ENCODE data around the gene ARHGAP15. TPM values are rescaled to one million over a fixed set of nuclear protein-coding genes. Genes with fewer than 3 reads are reported as not detected.
A peak's percentile ranks its signal among the peaks of the same experiment; 100 is the strongest.

Gene ARHGAP15
- total RNA-seq, 1 donor from 2014 or later: 5.4 TPM

DNA sequence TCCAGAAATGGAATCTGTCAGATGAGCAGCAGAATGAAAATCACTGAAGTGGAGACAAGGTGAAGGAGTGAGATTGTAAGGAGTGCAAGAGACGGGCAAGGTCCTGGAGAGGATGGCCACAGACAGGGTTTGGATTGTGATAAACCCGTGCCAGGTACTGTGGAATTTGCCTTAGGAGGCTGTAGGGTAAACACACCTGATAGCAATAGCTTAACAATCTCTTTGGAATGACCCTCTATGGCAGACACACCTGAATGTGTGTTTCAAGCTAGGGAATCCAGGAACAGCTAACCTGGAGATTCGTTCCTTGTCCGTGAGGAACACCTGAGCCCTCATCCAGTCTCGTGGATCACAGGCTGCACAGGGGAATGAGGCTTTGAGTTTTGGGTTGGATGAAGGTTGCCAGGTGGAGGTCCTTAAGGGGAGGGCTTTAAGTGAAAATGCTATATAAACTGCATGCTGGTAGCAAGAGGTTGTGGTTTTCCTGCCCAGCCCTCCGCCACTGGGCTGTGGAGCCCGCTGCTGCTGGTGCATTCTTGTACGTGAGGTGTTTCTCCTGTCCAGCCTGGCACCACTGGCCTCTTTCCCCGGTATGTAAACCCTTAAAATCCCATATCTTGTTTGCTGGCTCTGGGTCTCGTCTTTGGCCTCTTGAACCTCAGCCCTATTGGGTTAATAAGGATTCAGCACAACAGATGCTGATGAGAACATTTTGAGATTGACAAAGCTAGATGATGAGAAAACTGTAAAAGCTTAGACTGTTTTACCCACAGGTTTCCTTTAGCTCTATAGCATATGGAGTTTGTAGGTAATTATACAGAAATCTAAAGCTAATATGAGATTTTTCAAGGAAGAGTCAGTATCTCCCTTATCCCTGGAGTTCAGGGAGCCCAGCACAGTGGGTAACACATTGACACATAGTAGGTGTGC is 117.9 kb downstream of the ARHGAP15 start:
- DNase-seq: peak; percentile 37
- ATAC-seq (ENCODE audit: poor library complexity): no peak
- intact Hi-C loops (cut with DNase I): no loop called here

GRCh38 chr2:143248631-143249030 is 119.4 kb downstream of the ARHGAP15 start:
- ATAC-seq (ENCODE audit: poor library complexity) (no peak), DNase-seq (no peak)
- intact Hi-C loops (cut with DNase I): no loop called here

- ATAC-seq (ENCODE audit: poor library complexity) (no peak), DNase-seq (no peak)
- intact Hi-C loops (cut with DNase I): loop anchor here (10.0 kb wide), 1 partner anchor 217 kb away; no protein-coding TSS in a partner anchor
Observed at GRCh38 chr2:143251681-143252080, 122.5 kb downstream of the ARHGAP15 start.

- intact Hi-C loops (cut with DNase I): loop anchor here (10.0 kb wide), 1 partner anchor 218 kb away; no protein-coding TSS in a partner anchor
- DNase-seq (no peak), ATAC-seq (ENCODE audit: poor library complexity) (no peak)
Observed at GRCh38 chr2:143252138-143252907, 123.1 kb downstream of the ARHGAP15 start.

GRCh38 chr2:143254110-143254509 is 124.9 kb downstream of the ARHGAP15 start:
- intact Hi-C loops (cut with DNase I): loop anchor here (10.0 kb wide), 1 partner anchor 219 kb away; no protein-coding TSS in a partner anchor
- DNase-seq (no peak), ATAC-seq (ENCODE audit: poor library complexity) (no peak)

- ATAC-seq (ENCODE audit: poor library complexity): no peak
- DNase-seq: no peak
- intact Hi-C loops (cut with DNase I): loop anchor here (10.0 kb wide), 1 partner anchor 220 kb away; no protein-coding TSS in a partner anchor
Observed at GRCh38 chr2:143255086-143255485, 125.9 kb downstream of the ARHGAP15 start.

DNA sequence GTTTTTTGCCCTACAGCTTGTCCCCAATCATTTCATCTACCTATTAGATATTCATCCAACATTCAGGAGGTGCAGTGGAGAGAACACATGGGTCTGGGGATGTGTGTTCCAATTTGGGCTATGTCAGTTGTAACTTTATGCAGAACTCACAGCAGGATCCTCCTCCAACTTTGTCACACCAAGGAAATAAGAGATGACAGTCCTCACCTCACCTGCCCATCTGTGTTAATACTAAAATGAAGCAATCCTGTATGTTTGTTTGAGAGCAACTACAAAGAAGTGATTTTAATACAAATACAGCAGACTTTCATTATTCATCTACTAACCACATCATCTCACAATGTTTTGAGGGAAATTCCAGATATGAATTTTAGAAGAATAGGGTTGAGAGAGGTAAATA is 126.7 kb downstream of the ARHGAP15 start:
- no peak for DNase-seq
- intact Hi-C loops (cut with DNase I): loop anchor here (10.0 kb wide), 1 partner anchor 221 kb away; no protein-coding TSS in a partner anchor
- ATAC-seq (ENCODE audit: poor library complexity): no peak

- DNase-seq: no peak
- intact Hi-C loops (cut with DNase I): loop anchor here (10.0 kb wide), 1 partner anchor 224 kb away; no protein-coding TSS in a partner anchor
- ATAC-seq (ENCODE audit: poor library complexity): no peak
Observed at GRCh38 chr2:143258126-143258892, 129.1 kb downstream of the ARHGAP15 start.

DNA sequence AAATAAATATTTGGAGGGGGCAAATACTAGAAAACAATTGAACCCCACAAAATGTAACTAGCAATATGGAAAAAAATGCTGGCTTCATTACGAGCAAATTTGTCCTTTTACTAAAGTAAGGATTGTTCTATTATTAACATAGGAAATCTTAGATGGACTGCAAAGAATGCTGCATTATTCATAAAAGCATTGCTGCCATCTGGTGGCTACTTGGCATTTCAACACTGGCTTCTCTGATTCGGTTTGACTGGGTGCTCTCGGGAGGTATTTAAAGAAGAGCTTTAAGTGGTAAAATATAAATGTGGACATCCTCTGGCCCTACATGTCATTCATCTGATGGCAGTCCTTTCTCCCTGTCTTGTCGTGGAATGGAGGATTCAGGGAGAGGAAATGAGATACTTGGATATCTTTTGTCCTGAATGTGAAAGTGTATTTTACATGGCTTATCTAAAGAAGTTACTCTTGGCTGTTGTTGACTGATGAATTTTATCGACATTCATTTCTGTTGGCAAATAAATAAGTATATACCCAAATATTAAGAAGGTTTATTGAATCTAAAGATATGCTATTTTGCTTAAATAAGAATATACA is 130.2 kb downstream of the ARHGAP15 start:
- intact Hi-C loops (cut with DNase I): loop anchor here (10.0 kb wide), 1 partner anchor 225 kb away; no protein-coding TSS in a partner anchor
- DNase-seq: peak; percentile 48
- ATAC-seq (ENCODE audit: poor library complexity): peak; percentile 76

- intact Hi-C loops (cut with DNase I): no loop called here
- ATAC-seq (ENCODE audit: poor library complexity) (no peak), DNase-seq (peak; percentile 38)
Observed at GRCh38 chr2:143261986-143262385, 132.8 kb downstream of the ARHGAP15 start.

DNA sequence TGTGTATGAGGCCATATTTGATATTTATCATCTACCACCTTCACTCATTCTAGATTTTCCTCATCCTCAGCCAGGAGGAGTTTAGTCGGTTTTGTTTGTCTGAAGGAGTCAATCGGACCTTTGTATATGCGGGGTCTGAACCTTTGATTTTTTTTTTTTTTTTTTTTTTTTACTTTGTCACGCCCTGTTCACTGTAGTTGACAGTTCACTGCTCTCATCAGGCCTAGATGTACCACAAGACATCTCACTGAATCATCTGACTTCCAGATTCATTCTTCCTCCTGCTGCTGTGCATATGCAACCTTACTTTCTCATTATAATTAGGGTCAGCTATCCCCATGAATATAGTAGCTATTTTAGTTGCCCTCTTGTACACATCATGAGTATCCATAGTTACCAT is 133.2 kb downstream of the ARHGAP15 start:
- no peak for ATAC-seq (ENCODE audit: poor library complexity)
- no peak for DNase-seq
- intact Hi-C loops (cut with DNase I): no loop called here

GRCh38 chr2:143263066-143263625 is 133.9 kb downstream of the ARHGAP15 start:
- intact Hi-C loops (cut with DNase I): no loop called here
- ATAC-seq (ENCODE audit: poor library complexity): no peak
- DNase-seq: no peak

DNA sequence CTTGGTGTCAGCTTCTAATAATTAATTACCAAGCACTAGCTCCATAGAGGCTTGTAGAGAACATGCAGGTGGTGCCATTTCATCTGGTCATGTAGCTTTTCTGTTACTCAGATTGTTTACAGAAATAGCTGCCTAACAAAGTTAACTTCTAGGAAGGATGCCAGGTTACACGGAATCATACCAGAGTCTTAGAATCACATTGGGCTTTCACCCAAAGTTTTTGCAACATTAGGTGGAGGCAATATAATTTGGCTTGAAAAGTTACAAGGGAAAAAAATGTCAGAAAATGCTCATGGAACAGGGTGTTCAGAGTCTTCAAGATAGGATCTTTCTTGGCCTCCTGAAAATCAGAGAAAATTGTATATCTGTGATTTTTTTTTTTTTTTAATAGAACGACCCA is 135.6 kb downstream of the ARHGAP15 start:
- no peak for DNase-seq
- peak; percentile 88 for ATAC-seq (ENCODE audit: poor library complexity)
- intact Hi-C loops (cut with DNase I): no loop called here

- DNase-seq (no peak), ATAC-seq (ENCODE audit: poor library complexity) (no peak)
- intact Hi-C loops (cut with DNase I): no loop called here
Observed at GRCh38 chr2:143279672-143280071, 150.5 kb downstream of the ARHGAP15 start.

DNA sequence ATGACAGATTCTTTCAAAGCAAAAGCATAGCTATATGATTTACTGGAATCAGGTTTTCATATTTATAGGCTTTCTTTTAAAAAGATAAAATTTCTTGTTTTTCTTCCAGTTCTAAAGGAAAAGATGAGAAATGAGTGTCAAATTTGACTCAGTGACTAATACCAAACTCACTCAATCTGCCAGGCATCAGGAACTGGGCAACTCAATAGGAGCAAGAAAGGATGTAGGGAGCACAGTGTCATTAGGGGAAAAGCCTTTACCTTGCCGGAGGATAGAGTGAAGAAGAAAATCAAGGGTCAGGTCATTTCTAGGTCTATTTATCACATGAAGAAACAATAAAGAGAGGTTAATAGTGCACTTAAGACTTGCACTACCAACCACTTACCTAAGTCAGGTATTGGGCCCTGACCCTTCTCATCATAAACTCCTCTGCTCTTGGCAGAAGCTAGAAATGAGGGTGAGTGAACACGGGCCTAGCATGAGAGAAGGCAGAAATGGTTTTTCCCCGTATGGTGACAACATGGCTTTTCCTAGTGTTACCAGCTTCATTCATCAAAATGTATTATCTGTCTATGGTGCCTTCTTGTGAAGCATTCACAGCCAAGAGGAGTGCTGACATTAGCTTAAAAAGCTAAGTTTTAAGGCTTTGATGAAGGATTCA is 151.0 kb downstream of the ARHGAP15 start:
- ATAC-seq (ENCODE audit: poor library complexity) (no peak), DNase-seq (no peak)
- intact Hi-C loops (cut with DNase I): no loop called here

DNA sequence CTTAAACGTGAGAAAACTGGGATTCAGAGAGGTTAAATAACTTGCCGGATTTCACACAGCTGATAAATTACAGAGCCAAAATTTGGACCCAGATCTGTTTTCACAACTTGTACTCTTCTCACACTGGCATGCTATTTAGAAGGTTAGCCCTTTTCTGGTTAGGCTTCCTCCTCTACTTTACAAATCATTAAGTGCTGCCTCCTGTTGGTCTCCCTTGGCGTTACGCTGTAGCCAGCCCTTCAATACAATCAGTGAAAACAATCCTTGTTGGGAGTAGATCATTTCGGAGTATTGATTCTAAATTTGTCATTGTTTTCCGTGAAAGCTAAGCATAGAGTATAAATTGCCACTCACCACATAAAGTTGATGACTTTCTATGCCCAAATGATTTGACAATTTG is 153.5 kb downstream of the ARHGAP15 start:
- intact Hi-C loops (cut with DNase I): no loop called here
- DNase-seq (no peak), ATAC-seq (ENCODE audit: poor library complexity) (no peak)

DNA sequence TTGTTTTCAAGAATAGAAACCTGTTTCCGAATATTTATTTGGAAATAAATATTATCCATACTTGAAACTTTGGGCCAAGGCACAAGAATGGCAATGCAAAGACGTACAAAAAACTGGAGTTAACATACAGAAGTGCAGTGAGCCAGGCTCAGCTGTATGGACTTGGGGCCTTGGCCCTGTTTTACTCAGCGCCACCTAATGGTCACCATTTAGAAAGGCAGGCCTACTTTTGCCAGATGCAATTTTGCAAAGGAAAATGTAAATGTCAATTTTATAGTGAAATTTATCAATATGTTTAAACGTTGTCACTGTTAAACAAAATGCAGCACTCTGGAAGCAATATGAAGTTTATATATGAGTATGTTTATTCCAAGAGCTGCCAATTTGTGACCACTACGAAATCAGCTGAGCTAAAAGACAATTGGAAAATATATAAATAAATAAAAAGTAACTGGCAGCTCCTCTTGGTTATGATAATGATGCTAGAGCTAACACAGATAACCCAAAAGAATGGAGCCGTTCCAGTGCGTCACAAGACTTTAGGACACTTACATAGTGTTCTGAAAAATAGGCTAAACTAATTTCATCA is 155.0 kb downstream of the ARHGAP15 start:
- ATAC-seq (ENCODE audit: poor library complexity) (no peak), DNase-seq (no peak)
- intact Hi-C loops (cut with DNase I): no loop called here

Data from Right ventricle myocardium superior (tissue), 1 donor.